Activated CD8-positive, alpha-beta memory T cell treated with anti-CD3 and anti-CD28 coated beads for 36 hours (primary cell): ENCODE data around the gene ADM5. TPM values are rescaled to one million over a fixed set of nuclear protein-coding genes. Genes with fewer than 3 reads are reported as not detected.

Experiments used
- CTCF ChIA-PET: fragments of 350-600 bp; sonication (Branson Sonifier 250); formaldehyde crosslinking; loops from one replicate; lab custom pipeline; 2021; ENCODE audit warnings: antibody characterized with exemption; lab: Charles Lee
- POLR2A ChIA-PET: fragments of 350-600 bp; sonication (Branson Sonifier 250); formaldehyde crosslinking; loops from one replicate; lab custom pipeline; 2021; ENCODE audit warnings: antibody characterized with exemption; lab: Charles Lee
- total RNA-seq, 2 experiments: library from RNA; stranded (reverse); gene quantifications; one replicate each; pipeline ENCODE4 v1.2.3, GENCODE V29; 2021

Gene ADM5
- total RNA-seq, 2 experiments from 2014 or later = 7.3 TPM

GRCh38 chr19:49676136-49676783 is 13.1 kb upstream of the ADM5 start:
- POLR2A ChIA-PET = interaction anchor here (0.7 to 4.3 kb wide), 8 partner anchors 9 to 201 kb away, joined by 3 to 29 read pairs (median 4); partner anchors contain the start of genes AKT1S1, AP2A1, BCL2L12 and IRF3
- CTCF ChIA-PET = interaction anchor here (1.0 to 3.6 kb wide), 6 partner anchors 8 to 200 kb away, joined by 3 to 20 read pairs (median 4); partner anchors contain the start of genes BCL2L12, IRF3 and RRAS

DNA sequence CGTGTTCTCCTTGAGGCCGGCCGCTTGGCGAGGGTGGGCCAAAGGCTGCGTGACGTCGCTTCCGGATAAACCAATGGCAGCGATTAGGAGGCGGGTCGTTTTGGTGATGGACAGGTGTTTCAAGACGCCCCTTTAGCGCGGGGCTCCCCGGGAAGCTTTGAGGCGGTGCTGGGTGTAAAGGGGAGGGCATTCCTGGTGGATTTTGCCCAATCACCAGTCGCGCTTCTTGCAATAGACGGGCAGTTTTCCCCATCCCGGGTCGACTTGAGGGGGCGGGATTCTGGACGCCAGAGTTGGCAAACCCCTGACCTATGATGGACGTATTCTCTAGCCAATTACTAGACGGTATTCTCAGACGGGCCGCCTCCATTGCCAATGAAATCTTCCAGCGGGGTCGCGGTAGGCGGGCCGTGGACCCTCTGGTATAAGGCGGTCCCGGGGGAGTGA is 12.6 kb upstream of the ADM5 start:
- ChIA-PET CTCF (interaction anchor here (1.0 to 3.6 kb wide), 7 partner anchors 8 to 201 kb away, joined by 3 to 20 read pairs (median 4); partner anchors contain the start of genes BCL2L12, IRF3 and RRAS), POLR2A (interaction anchor here (0.6 to 4.3 kb wide), 7 partner anchors 9 to 200 kb away, joined by 3 to 29 read pairs (median 4); partner anchors contain the start of genes AKT1S1, AP2A1, BCL2L12 and IRF3)

- POLR2A ChIA-PET = interaction anchor here (0.6 to 4.3 kb wide), 6 partner anchors 13 to 200 kb away, joined by 3 to 29 read pairs (median 4); partner anchors contain the start of genes AKT1S1, BCL2L12, IRF3 and RCN3
Measured at GRCh38 chr19:49677231-49677900, 12.0 kb upstream of the ADM5 start, which contains the start of gene PRMT1. Gene PRMT1, plus strand, starts transcription at chr19:49677271. Its CDS starts 10 bp downstream, at chr19:49677281.

DNA sequence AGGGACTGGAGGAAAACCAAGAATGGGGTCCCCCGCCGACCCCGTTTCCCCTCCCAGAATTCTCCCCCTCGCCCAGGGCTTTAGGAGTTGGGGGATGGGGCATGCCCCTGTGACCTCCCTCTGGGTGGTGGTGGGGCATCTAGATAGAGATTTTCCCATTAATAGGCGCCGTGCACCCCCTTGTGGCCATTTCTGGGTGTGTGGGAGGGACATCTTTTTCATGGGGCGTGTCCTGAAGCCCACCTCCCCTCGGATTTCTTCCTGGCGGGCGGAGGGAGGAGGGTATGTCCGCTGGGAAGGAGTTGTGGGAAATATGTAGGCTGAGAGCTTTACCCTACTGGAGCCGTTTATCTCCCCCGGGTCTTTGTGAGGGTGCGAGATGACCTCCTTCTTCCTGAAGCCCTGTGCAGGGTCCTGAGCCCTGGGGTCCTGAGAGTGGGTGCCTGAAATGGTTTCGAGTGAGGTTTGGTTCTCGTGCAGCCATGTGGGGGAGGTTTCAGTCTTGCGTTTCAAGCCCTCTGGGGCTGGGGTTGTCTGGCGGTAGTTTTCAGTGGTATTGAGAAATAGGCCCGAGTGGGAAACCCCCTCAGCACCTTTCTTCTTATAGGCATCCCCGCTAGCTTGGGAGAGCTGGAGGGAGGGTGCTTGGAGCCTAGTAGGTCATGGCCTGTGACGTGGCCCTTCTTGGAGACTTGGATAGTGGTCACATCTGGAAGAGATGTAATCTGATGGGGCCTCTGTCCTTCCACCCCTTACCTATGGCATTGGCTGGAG is 11.3 kb upstream of the ADM5 start:
- ChIA-PET CTCF (interaction anchor here (0.7 to 3.6 kb wide), 11 partner anchors 7 to 179 kb away, joined by 3 to 20 read pairs (median 3); partner anchors contain the start of genes ADM5, BCL2L12, IRF3 and RRAS), POLR2A (interaction anchor here (1.2 to 4.3 kb wide), 3 partner anchors 12 to 38 kb away, joined by 4 to 29 read pairs (median 4); partner anchors contain the start of genes BCL2L12, IRF3 and RRAS)

More at GRCh38 chr19:49677231-49677900, 12.0 kb upstream of the ADM5 start, which contains the start of gene PRMT1:
- CTCF ChIA-PET = interaction anchor here (0.8 to 3.6 kb wide), 7 partner anchors 12 to 178 kb away, joined by 3 to 20 read pairs (median 3); partner anchors contain the start of genes ADM5, BCL2L12, IRF3 and RRAS

GRCh38 chr19:49678985-49679770 is 10.2 kb upstream of the ADM5 start:
- ChIA-PET CTCF (interaction anchor here (0.7 to 3.6 kb wide), 8 partner anchors 8 to 1356 kb away, joined by 3 to 20 read pairs (median 4); partner anchors contain the start of genes BCL2L12 and IRF3), POLR2A (interaction anchor here (0.7 to 4.3 kb wide), 4 partner anchors 11 to 39 kb away, joined by 4 to 29 read pairs (median 4); partner anchors contain the start of genes BCL2L12, IRF3 and RRAS)

GRCh38 chr19:49679771-49680413 is 9.5 kb upstream of the ADM5 start:
- ChIA-PET POLR2A (interaction anchor here (0.6 kb wide), 1 partner anchor 30 kb away, joined by 5 read pairs; no protein-coding TSS in a partner anchor), CTCF (interaction anchor here (0.6 to 3.6 kb wide), 9 partner anchors 9 to 1356 kb away, joined by 3 to 20 read pairs (median 4); partner anchors contain the start of genes ADM5, BCL2L12, IRF3 and RRAS)

DNA sequence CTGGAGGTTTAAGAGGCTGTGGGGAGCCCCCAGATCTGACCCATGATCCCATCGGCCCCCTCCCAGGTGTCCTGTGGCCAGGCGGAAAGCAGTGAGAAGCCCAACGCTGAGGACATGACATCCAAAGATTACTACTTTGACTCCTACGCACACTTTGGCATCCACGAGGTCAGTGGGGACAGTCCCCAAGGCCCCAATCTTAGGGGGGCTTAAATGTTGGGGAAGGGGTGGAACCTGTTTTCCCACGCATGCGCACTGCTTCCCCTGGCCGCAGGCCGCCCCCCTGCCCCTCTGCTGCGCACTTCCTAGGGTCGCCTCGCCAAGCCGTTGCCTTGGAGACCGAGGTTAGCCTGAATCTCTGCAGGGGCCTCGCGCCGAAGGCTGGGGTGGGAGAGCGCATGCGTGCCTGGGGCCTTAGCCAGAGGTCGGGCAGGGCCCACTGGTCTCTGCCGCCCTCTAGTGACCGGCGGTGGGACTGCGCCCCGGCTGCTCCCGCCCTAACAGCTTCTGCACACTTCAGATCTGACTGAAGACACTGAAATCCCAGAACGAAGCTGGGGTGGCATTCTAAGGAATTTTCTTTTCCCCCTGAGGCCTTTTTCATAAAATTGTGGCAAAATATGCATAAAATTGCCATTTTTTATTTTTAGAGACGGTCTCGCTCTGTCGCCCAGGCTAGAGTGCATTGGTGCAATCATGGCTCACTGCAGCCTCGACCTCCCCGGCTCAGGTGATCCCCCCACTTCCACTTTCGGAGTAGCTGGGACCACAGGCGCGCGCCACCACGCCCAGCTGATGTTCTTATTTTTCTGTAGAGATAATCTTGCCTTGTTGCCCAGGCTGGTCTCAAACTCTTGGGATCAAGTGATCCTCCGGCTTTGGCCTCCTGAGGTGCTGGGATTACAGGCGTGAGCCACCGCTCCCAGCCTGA is 8.7 kb upstream of the ADM5 start:
- CTCF ChIA-PET = interaction anchor here (0.6 to 1.4 kb wide), 16 partner anchors 9 to 683 kb away, joined by 3 to 7 read pairs (median 4); partner anchors contain the start of genes ADM5, CPT1C, FLT3LG and PTOV1
- POLR2A ChIA-PET = interaction anchor here (0.6 kb wide), 1 partner anchor 31 kb away, joined by 5 read pairs; no protein-coding TSS in a partner anchor

- CTCF ChIA-PET = interaction anchor here (1.1 to 1.4 kb wide), 4 partner anchors 11 to 208 kb away, joined by 3 to 7 read pairs (median 5); partner anchors contain the start of gene FLT3LG
- POLR2A ChIA-PET = interaction anchor here (0.6 kb wide), 1 partner anchor 285 kb away, joined by 7 read pairs; no protein-coding TSS in a partner anchor
Measured at GRCh38 chr19:49681830-49682229, 7.6 kb upstream of the ADM5 start.

DNA sequence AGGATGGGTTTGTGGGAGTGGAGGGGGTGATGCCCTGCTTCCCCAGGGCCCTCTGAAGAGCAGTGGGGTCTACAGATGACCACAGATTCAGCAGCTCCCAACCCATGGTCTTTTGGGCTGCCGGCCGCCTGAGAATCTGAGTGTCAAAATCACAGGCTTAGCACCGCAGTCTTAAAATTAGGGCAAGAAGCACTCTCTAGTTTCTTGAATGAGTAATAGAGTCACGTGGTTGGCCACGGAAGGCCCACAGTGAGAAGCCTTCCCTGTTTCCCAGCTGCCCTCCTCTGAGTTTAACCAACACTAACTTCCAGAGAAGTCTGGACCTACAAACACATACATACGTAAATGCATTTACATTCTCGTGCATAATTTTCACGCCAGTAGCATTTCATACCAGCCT is 7.1 kb upstream of the ADM5 start:
- ChIA-PET CTCF (interaction anchor here (1.4 kb wide), 1 partner anchor 176 kb away, joined by 4 read pairs; no protein-coding TSS in a partner anchor), POLR2A (interaction anchor here (0.6 kb wide), 1 partner anchor 286 kb away, joined by 7 read pairs; no protein-coding TSS in a partner anchor)

DNA sequence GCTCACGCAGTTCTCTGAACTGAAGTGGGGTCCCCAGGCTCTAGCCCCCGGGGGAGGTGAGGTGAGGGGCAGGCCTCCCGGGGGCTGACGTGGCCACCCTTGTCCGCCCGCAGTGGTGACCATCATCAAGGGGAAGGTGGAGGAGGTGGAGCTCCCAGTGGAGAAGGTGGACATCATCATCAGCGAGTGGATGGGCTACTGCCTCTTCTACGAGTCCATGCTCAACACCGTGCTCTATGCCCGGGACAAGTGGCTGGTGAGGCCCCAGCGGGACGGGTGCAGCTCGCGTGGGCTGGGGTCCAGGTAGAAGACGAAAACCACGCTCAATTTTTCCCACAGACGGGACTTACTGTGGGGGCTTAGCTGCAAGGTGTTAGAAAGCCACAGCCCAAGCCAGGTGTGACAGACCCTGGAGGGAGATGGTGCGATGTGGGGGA is 5.6 kb upstream of the ADM5 start:
- ChIA-PET CTCF (interaction anchor here (1.0 to 2.5 kb wide), 4 partner anchors 8 to 129 kb away, joined by 3 to 7 read pairs (median 4); partner anchors contain the start of gene FUZ), POLR2A (no interaction called here)

GRCh38 chr19:49684251-49684982 is 5.0 kb upstream of the ADM5 start:
- ChIA-PET CTCF (interaction anchor here (0.5 to 2.5 kb wide), 7 partner anchors 8 to 177 kb away, joined by 3 to 7 read pairs (median 3); partner anchors contain the start of gene FUZ), POLR2A (no interaction called here)

DNA sequence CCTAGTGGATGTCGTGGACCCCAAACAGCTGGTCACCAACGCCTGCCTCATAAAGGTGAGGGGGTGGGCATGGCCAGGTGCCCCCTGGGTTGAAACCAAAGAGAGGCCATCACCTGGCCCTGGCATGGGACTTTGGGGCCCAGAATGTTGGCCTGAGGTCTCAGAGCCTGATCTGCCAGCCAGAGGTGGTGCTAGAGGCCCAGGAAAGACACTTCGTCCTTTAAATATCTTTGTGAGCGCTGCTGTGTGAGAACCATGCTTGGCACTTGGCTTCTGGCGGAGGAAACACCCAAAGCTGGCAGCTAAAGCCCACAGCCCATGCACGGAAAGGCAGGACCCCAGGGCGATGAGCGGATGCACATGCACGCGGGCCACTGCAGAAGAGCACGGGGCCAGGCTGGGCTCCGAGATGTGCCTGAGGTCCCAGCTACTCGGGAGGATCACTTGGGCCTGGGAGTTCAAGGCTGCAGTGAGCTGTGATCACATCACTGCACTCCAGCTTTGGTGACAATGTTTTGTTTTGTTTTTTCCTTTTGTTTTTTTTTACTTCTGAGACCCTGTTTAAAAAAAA is 4.3 kb upstream of the ADM5 start:
- ChIA-PET POLR2A (interaction anchor here (0.9 kb wide), 1 partner anchor 13 kb away, joined by 3 read pairs; no protein-coding TSS in a partner anchor), CTCF (interaction anchor here (0.5 to 2.5 kb wide), 6 partner anchors 9 to 178 kb away, joined by 3 to 7 read pairs (median 4); partner anchors contain the start of gene FUZ)

GRCh38 chr19:49685845-49686332 is 3.5 kb upstream of the ADM5 start:
- ChIA-PET POLR2A (interaction anchor here (0.9 to 1.1 kb wide), 2 partner anchors 9 to 12 kb away, joined by 3 to 4 read pairs; no protein-coding TSS in a partner anchor), CTCF (interaction anchor here (1.1 to 2.5 kb wide), 3 partner anchors 10 to 22 kb away, joined by 3 to 7 read pairs (median 3); no protein-coding TSS in a partner anchor)
